Activated T-cell treated with anti-CD3 and anti-CD28 coated beads for 1 hour (primary cell): Measurements from ENCODE around the gene ERI3.

ENCODE experiments used
- DNase-seq: peaks from one replicate; pipeline ENCODE4 v3.0.0-alpha.2; 2020; ENCODE audit warnings: low read depth

The ERI3 gene

DNA sequence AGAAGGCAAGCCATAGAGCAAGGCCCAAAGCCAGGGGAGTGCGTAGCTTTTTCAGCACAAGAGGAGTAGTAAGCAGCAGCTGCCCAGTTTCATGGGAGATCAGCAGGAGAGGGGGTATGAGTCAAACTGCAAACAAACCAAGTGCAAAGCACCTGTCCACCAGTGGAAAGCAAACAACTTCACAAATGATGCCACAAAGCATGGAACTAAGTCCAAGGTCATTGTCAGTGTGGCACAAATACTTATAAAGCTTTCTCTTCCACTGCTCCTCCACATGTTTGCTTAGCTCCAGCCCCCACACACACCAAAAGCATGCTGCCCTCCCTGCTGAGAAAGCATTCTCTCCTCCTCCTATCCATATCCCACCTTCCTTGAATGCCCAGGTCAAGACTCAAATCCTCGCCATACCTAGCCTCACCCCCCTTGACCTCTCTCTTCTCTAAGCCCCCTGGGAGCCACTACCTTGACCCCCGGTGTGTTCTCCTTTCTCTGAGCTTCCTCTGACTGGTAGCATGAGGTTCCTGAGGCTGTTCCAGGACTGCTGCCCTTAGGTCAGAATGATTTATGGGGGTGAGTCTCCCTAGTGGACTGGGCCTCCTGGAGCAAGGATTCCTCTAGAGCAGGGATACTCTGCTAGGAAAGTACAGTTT, 71.4 kb downstream of the ERI3 start:
- no peak for DNase-seq

DNA sequence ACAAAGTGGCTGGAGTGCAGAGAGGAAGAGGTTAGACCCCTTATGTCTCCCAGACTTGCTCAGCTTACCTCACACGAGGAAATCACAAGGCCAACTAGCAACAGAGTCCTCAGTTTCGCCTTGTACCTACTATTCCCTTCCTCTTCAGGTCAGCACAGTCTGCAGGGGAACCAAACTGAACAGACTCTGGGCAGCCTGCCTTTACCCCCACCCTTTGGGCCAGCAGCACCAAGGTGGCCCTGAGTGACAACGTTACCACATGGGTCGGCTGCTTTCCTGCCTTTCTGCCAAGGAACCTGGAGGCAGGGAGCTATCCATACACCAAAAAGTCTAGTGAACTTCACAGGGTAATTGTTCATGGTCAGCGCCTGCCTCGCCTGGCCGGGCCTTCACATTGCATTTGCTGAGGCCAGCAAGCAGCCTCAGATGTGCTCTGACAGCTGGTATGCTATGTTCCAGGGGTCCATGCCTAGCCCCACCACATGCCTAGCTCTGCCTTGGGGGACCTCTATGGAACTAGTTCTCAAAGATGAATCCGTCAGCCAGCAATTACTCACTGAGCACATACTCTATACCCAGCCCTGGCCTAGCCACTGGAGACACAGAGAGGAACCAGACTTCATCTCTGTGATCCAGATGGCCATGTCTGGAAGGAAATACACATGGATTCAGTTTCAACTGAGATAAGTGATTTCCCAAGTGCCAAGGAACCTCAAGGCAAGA, 72.2 kb downstream of the ERI3 start:
- DNase-seq, result no peak

DNA sequence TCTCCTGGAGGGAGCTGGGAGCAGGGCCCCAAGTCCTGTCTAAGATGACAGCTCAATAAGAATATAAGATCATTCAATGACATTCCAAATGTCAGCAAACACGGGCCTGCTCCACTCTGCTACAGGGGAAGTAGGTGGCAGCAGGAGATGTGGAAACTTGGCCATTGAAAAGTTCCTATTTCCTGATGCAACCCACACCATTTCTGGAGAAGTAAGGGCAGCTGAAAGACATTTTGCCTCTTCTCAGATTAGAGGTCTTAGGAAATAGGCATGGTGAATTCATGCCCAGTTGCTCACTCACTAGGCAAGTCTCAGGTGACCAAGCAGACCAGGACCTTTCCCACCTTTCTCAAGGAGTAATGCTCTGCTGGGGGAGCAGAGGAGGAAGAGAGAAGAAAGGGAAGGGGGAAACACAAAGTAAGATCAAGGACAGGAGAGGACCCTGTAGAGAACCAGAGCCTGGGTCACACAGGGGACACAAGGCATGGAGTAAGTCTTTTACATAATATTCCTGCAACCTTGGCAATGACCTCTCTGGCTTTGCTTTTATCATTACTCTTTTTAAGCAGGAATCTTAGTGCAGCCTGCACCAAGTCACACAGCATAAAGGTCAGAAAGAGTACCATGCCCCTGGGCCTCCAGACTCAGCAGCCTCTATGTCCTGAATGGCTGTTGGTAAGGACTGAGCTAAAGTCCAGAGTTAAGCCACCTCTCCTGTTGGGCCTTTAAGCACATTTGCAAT, 72.9 kb downstream of the ERI3 start:
- DNase-seq, result no peak

DNA sequence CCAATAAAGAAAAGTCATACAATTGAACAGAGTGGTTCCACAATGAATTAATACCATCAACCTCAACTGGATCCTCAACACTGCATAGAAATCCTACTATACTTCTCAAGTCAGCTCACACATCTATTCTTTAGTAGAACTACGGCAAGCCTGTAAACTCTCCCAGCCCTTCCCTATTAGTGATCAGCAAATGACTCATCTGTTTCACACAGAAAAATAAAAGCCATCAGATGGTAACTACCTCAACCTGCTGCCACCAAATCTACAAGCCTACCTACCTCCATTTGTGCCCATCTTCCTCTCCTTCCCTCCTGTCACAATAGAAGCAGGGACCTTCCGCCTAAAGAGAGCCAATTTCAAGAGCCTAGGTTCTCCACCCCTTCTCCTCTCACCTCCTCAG, 78.2 kb downstream of the ERI3 start:
- DNase-seq, result no peak

- no peak for DNase-seq
Observed at GRCh38 chr1:44275991-44276405, 79.1 kb downstream of the ERI3 start.

DNA sequence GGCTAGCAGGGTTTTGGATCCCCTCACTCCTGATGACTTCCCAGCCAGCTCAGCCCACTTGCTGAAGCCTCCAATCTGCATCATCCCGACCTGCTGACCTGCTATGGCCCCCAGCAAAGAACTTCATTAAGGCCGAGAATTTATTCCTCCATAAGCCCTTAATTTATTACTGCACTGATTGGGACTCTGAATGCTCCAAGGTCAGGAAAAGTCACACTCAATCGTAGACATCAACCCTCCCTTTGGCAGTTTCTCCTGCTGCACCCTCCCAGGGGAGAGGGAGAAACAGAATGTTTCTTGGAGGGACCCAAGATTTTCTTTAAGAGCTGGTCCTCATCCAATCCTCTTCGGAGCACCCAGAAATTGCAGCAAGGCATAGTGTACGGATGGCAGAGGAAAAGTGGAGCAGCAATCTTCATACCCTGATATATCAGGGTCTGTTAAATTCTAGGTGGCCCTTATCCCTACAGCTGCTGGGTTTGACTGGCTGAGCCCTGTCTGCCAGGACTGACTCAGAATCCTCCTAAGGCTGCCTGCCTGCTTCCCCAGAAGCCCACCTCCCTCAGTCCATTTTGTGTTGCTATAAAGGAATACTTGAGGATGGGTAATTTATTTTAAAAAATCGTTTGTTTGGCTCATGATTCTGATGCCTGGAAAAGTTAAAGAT, 79.6 kb downstream of the ERI3 start:
- no peak for DNase-seq

GRCh38 chr1:44273560-44274350, 81.3 kb downstream of the ERI3 start:
- DNase-seq, result no peak

- DNase-seq, result no peak
Observed at GRCh38 chr1:44272992-44273391, 82.1 kb downstream of the ERI3 start.

- DNase-seq, result no peak
Observed at GRCh38 chr1:44271646-44272045, 83.4 kb downstream of the ERI3 start.

DNA sequence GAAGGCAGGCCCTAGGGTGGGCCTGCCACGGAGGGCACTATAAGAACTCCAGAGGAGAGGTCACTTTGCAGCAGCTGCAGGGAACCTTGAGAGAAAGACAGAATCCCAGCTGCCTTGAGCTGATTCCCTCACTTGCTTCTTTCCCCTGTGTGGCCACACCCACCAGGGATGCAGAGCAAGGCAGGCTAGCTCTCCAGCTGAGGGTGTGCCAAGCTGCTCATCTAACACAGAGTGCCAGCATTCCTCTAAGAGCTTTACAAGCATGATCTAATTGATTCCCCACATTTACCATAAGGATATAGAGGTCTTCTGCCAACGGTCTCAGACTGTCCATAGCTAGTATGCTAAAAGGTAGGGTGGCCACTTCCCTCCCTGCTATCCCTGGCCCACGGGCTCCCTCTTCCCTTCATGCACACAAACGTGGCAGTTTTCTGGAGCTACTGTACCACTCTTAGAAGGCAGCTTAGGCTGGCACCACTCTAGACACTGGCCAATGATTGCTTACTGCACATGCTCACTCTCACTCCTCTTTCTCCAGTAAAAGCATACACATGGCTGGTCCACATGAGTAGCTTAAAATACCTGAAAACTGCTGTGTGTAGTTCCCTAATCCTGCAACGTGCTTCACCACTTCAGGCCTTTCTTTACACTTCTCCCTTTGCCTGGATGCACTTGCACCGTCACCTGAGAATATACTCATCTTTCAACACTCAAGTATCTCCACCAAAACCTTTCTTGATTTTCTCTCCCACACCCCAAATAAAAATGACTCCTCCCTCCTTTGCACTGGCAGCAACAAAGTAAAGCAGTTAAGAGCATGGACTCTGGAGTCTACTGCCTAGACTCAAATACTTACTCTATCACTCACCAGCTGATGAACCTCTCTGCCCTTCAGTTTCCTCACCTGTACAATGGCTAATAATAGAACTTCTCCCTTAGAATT, 84.1 kb downstream of the ERI3 start:
- no peak for DNase-seq

DNA sequence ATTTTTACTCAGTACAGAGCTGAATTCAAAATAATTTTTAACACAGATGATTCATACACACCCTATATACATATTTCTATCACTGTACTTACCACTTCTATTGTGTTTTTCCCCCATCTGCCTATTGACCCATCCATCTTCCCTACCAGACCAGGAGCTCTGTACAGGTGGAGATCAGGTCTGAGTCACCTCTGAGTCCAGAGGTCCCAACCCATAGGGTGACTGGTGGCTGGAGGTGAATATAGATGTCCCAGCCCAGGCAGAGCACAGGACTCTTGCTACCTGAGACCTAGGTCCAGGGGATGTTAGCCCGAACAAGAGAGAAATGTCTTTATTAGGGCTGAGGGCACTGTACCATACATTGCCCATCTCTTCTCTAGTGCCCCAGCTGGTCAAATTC, 87.0 kb downstream of the ERI3 start:
- no peak for DNase-seq

- DNase-seq, result no peak
Observed at GRCh38 chr1:44267438-44267837, 87.6 kb downstream of the ERI3 start.

- DNase-seq, result no peak
Observed at GRCh38 chr1:44266400-44267344, 88.4 kb downstream of the ERI3 start.

- DNase-seq, result no peak
Observed at GRCh38 chr1:44265656-44266358, 89.2 kb downstream of the ERI3 start.

- no peak for DNase-seq
Observed at GRCh38 chr1:44264451-44264771, 90.6 kb downstream of the ERI3 start.

DNA sequence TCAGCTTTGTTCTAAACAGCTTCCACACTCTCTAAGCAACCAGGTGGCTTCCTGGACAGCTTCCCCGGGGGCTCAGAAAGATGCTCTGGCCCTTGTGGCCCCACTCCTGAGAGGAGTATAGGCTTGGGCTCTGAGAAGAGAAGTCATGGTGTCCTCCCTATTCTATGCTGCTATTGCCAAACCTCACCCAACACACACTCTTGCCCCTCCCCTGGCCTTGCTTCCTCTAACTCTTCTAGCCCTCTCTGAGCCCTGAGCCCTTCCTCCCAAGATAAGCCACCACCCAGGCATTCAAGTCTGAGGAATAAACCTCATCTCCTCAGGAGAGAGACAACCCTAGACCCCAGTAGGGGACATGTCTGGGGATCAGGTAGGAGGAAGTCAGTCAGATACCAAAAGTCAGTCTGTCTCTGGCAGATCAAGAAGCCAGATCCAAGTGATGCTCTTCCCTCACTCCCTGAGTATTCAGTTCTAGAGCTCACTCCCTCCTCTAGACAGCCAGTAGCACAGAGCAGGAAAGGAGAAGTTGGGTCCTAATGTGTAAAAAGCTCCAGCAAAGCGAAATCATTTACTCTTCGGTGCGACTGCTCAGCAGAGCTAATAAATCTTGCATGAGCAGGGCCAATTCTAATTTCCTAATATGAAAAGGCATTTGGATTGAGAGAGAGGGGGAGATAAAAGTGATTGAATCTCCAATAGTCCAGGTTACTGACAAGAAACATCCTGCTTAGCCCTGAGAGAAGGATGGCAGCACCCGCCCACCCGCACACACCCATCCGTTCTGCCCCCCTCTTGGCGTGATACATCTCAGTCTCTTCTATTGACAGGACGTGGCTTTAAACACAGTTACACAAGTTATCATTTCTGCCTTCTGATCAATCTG, 91.2 kb downstream of the ERI3 start:
- no peak for DNase-seq

DNA sequence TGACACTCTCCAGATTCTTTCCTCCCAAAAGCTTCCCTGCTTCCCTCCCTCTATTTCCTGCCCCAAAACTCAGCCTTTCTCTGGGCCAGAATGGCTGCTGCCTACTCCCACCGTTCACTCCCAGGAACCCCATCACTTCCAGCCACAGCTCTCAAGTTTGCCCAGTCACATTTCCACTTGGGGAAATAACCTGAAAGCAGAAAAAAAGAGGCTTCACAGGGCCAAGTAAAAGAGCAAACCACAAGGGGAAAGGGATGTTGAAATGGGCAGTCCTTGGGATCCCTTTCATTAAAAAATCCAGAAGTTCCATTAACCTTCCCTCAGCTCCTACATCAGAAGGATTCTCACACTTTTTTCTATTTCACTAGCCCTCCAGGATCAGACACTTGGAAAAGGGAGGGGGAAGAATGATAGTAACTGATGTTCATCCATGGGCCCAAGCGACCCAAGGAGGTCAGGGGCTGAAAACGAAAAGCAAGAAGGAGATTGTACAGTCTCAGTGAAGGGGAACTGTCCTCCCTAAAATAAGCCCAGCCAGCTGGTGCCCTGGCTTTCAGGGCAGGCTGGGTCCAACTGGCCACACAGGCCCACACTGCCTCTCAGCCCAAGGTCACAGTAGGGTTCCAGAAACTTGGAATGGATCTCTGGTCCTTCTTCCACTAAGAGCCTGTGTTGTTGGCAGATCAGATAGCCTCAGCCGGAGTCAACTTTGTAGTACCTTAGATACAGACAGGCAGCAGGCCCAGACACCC, 92.1 kb downstream of the ERI3 start:
- no peak for DNase-seq
